ENCODE data around the gene ALPK3.

ALPK3 gene

DNA sequence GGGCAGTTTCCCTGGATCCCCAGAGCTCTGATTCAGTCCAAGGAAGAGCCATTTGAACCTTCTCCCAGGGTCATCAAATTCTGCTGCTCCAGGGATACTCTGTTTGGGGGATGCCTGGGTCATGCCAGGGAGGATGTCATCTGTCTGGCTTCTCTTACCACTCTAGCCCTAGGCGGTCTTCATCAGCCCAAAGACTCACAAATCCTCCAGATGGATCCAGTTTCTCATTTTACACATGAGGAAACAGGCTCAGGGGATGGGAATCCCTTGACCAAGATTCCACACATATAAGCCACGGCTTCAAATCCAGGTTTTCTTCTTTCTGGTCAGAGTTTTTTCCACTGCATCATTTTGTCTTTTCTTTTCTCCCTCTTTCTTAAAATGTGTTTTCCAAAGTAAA is 104.0 kb downstream of the ALPK3 start:
- no peak for DNase-seq (ENCODE audit: low read depth in 3 of 3)

DNA sequence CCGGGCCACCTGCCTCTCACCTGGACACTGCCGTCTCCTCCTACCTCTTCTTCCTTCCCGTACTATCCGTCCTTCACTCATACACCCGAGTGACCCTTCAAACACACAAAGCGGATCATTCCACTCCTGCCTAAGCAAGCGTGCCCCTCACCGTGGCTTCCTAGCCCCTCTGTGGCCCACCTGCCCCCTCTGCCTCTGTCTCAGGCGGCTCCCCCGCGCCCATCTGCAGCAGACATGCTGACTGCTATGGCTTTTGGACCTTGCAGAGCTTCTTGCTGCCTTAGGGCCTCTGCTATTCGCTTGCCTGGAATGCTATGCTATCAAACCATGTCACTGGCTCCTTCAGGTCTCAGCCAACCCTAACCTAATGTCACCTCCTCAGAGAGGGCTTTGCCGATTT is 105.4 kb downstream of the ALPK3 start:
- no peak for DNase-seq (ENCODE audit: low read depth in 3 of 3)
